Nephron progenitor cell (in vitro differentiated cells): ENCODE measurements around the gene ATXN10.
"Not testable (repeated sequence)": the region's sequence is repeated elsewhere in the genome, so short reads cannot be mapped to it uniquely, and the experiment has no call there.

ENCODE experiments used
- DNase-seq: peaks from one replicate; pipeline ENCODE4 v3.0.0; 2021
- H3K27ac Mint-ChIP-seq: 2 replicates; pipeline ENCODE4 v1.8.0; 2021; ENCODE audit warnings: mild to moderate bottlenecking, moderate library complexity, mixed read lengths
- H3K27me3 Mint-ChIP-seq: 2 replicates; pipeline ENCODE4 v1.8.0; 2021; ENCODE audit warnings: mild to moderate bottlenecking, low read depth, mixed read lengths; ENCODE audit not compliant: poor library complexity
- H3K36me3 Mint-ChIP-seq: 2 replicates; pipeline ENCODE4 v1.8.0; 2021; ENCODE audit warnings: low read depth, mixed read lengths
- H3K4me1 Mint-ChIP-seq: 2 replicates; pipeline ENCODE4 v1.8.0; 2021; ENCODE audit warnings: mixed read lengths
- H3K4me3 Mint-ChIP-seq: 2 replicates; pipeline ENCODE4 v1.8.0; 2021; ENCODE audit warnings: mild to moderate bottlenecking, moderate library complexity, mixed read lengths
- H3K9me3 Mint-ChIP-seq: 2 replicates; pipeline ENCODE4 v1.8.0; 2021; ENCODE audit warnings: mild to moderate bottlenecking, moderate library complexity, mixed read lengths
- TF ChIP-seq, protein P1 (sequence below): fragments of 200-600 bp; sonication (generic); IDR thresholded peaks from 2 replicates; pipeline ENCODE4 v1.5.0; 2021; ENCODE audit warnings: antibody characterized with exemption

Gene ATXN10

DNA sequence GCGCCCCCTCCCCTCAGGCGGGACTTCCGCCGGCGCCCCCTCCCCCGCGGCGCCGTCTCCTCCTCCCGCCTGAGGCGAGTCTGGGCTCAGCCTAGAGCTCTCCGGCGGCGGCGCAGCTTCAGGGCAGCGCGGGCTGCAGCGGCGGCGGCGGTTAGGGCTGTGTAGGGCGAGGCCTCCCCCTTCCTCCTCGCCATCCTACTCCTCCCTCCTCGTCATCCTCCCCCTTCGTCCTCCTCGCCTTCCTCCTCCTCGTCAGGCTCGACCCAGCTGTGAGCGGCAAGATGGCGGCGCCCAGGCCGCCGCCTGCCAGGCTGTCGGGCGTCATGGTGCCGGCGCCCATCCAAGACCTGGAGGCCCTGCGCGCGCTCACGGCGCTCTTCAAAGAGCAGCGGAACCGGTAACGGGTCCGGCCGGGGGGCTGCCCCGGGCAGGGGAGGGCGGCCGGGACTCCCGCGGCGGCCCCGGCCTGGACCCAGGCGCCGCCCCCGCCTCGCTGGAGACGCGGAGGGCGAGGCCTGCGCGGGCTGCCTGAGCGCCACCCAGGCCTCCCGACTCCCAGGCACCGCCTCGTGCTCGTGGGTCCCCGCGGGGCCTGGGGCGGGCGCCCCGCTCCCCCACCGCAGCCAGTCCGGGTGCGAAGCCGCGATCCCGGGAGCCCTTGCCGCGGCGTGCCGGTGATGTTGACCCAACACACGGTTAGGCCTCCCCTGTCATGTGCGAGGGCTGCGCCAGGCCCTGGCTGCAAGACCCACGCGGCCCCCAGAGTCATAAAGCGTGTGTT is at the start of gene ATXN10:
ATXN10 (plus strand) TSS at position 52 of the 781 bp plus-strand sequence; CDS start at position 282, 230 bp downstream.
- Mint-ChIP-seq H3K27ac (peak within 1 kb of the TSS; percentile 94), H3K4me3 (peak within 1 kb of the TSS; percentile 91), H3K27me3 (peaks cover 16% of the 10 kb centered on the region), H3K4me1 (peaks cover 28% of the 10 kb centered on the region), H3K9me3 (no peaks in the 10 kb centered on the region), H3K36me3 (peaks cover 28% of the 10 kb centered on the region)
- peak; percentile 90 for DNase-seq
- TF ChIP-seq, protein P1, sequence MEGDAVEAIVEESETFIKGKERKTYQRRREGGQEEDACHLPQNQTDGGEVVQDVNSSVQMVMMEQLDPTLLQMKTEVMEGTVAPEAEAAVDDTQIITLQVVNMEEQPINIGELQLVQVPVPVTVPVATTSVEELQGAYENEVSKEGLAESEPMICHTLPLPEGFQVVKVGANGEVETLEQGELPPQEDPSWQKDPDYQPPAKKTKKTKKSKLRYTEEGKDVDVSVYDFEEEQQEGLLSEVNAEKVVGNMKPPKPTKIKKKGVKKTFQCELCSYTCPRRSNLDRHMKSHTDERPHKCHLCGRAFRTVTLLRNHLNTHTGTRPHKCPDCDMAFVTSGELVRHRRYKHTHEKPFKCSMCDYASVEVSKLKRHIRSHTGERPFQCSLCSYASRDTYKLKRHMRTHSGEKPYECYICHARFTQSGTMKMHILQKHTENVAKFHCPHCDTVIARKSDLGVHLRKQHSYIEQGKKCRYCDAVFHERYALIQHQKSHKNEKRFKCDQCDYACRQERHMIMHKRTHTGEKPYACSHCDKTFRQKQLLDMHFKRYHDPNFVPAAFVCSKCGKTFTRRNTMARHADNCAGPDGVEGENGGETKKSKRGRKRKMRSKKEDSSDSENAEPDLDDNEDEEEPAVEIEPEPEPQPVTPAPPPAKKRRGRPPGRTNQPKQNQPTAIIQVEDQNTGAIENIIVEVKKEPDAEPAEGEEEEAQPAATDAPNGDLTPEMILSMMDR: no peak

- peaks cover 9% of the 10 kb centered on the region for H3K4me1 Mint-ChIP-seq
- H3K4me3 Mint-ChIP-seq: no peak overlapping the region
- TF ChIP-seq, protein P1: no peak
- peaks cover 6% of the 10 kb centered on the region for H3K36me3 Mint-ChIP-seq
- peaks cover 17% of the 10 kb centered on the region for H3K27me3 Mint-ChIP-seq
- DNase-seq: no peak
- no peak overlapping the region for H3K27ac Mint-ChIP-seq
- H3K9me3 Mint-ChIP-seq: peaks cover 20% of the 10 kb centered on the region
Measured at GRCh38 chr22:45621836-45622600, 49.6 kb upstream of the ATXN10 start.

DNA sequence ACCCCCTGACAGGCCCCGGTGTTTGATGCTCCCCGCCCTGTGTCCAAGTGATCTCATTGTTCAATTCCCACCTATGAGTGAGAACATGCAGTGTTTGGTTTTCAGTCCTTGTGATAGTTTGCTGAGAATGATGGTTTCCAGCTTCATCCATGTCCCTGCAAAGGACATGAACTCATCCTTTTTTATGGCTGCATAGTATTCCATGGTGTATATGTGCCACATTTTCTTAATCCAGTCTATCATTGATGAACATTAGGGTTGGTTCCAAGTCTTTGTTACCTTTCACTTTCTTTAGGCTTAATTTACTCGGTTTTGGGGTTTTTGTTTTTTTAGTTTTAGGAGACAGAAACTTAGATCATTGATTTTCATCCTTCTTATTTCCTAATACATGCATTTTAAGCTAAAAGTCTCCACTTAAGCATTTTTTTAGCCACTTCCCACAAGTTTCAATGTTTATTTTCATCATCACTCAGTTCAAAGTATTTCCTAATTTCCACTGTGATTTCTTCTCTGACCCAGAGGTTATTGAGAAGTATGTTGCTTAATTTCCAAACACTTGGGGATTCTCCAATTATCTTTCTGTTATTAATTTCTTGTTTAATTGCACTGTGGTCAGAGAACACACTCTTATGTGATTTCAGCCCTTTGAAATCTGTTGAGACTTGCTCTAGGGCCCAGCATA is 48.0 kb upstream of the ATXN10 start:
- DNase-seq, H3K36me3 Mint-ChIP-seq, H3K4me3 Mint-ChIP-seq, H3K27ac Mint-ChIP-seq: not testable (repeated sequence)
- Mint-ChIP-seq H3K9me3 (peaks cover 17% of the 10 kb centered on the region), H3K27me3 (peaks cover 17% of the 10 kb centered on the region), H3K4me1 (peaks cover 14% of the 10 kb centered on the region)

DNA sequence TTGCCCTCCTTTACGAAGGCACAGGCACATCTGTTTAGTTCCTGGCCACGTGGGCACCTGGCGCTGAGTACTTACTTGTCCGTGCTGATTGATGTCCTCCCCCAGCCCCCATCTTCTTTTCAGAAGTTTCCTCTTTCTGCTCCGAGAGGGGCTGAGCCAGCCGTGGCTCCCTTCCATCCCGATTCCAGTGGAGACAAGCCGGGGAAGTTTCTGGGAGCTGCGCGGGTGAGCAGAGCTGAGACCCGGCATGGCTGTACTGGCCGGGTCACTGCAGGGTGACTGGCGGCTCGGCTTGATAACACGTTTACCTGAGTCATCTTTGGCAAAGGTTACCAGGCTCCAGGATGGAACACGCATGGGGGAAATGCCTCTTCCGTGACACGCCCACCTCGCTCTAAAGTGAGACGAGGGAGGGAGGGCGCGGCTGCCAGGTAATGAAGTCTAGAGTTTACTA is 45.4 kb upstream of the ATXN10 start:
- Mint-ChIP-seq H3K27ac (no peak overlapping the region), H3K36me3 (no peaks in the 10 kb centered on the region), H3K4me1 (peaks cover 33% of the 10 kb centered on the region), H3K27me3 (peaks cover 36% of the 10 kb centered on the region), H3K4me3 (no peak overlapping the region), H3K9me3 (peaks cover 3% of the 10 kb centered on the region)
- no peak for DNase-seq
- TF ChIP-seq, protein P1: no peak

- Mint-ChIP-seq H3K4me1 (peaks cover 46% of the 10 kb centered on the region), H3K36me3 (no peaks in the 10 kb centered on the region), H3K9me3 (no peaks in the 10 kb centered on the region), H3K27me3 (peaks cover 50% of the 10 kb centered on the region), H3K27ac (no peak overlapping the region), H3K4me3 (no peak overlapping the region)
- TF ChIP-seq, protein P1: no peak
- DNase-seq: no peak
Measured at GRCh38 chr22:45627489-45628233, 44.0 kb upstream of the ATXN10 start.
